ENCODE results near the gene BSN.

BSN gene

GRCh38 chr3:49656541-49657112 is 102.3 kb downstream of the BSN start:
- no peak overlapping the region for H2AFZ ChIP-seq (ENCODE audit: low read depth, low read length, severe bottlenecking)
- no peak overlapping the region for H3K4me3 ChIP-seq (ENCODE audit: insufficient read depth, low read length, poor library complexity, severe bottlenecking)
- H3K36me3 ChIP-seq (ENCODE audit: low read length), result no peaks in the 10 kb centered on the region
- H3K9me3 ChIP-seq (ENCODE audit: insufficient read depth, low read length), result no peaks in the 10 kb centered on the region
- H3F3A ChIP-seq (ENCODE audit: insufficient read depth), result no peaks in the 10 kb centered on the region
- no peaks in the 10 kb centered on the region for H4K20me1 ChIP-seq (ENCODE audit: low read depth, low read length)
- no peak overlapping the region for H3K4me2 ChIP-seq (ENCODE audit: low read depth, low read length, poor library complexity, severe bottlenecking)
- H3K27me3 ChIP-seq (ENCODE audit: low read length), result no peaks in the 10 kb centered on the region
- no peak overlapping the region for H3K9ac ChIP-seq (ENCODE audit: low read length)
- no peak overlapping the region for H3K27ac ChIP-seq (ENCODE audit: low read depth, low read length)
- H3K9me2 ChIP-seq (replicated peaks; ENCODE audit: insufficient read depth, low read length), result no peaks in the 10 kb centered on the region
- TF ChIP-seq EZH2phosphoT487 (conservative IDR thresholded peaks at IDR 0.05; ENCODE audit: low read length), result no peak
- TF ChIP-seq CTCF (IDR thresholded peaks at IDR 0.05; ENCODE audit: insufficient read depth, low read length, poor library complexity, severe bottlenecking), result no peak
- H3K79me2 ChIP-seq (ENCODE audit: insufficient read depth, low read length), result no peaks in the 10 kb centered on the region

DNA sequence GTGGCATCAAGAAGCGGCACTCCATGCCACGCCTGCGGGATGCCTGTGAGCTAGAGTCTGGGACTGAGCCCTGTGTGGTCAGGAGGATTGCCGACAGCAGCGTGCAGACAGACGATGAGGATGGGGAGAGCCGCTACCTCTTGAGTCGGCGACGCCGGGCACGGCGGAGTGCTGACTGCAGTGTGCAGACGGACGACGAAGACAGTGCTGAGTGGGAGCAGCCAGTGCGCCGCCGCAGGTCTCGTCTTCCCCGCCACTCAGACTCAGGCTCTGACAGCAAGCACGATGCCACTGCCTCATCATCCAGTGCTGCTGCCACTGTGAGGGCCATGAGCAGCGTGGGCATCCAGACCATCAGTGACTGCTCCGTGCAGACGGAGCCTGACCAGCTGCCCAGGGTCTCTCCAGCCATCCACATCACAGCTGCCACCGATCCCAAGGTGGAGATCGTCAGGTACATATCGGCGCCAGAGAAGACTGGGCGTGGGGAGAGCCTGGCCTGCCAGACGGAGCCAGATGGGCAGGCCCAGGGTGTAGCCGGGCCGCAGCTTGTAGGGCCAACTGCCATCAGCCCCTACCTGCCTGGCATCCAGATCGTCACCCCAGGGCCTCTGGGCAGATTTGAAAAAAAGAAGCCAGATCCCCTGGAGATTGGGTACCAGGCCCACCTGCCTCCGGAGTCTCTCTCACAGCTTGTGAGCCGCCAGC is 103.1 kb downstream of the BSN start:
- Histone ChIP-seq H4K20me1 (ENCODE audit: low read depth, low read length) (no peaks in the 10 kb centered on the region), H3K4me2 (ENCODE audit: low read depth, low read length, poor library complexity, severe bottlenecking) (no peak overlapping the region), H3K79me2 (ENCODE audit: insufficient read depth, low read length) (no peaks in the 10 kb centered on the region), H2AFZ (ENCODE audit: low read depth, low read length, severe bottlenecking) (no peak overlapping the region), H3K9me3 (ENCODE audit: insufficient read depth, low read length) (no peaks in the 10 kb centered on the region), H3K27ac (ENCODE audit: low read depth, low read length) (no peak overlapping the region), H3K4me3 (ENCODE audit: insufficient read depth, low read length, poor library complexity, severe bottlenecking) (no peak overlapping the region), H3F3A (ENCODE audit: insufficient read depth) (no peaks in the 10 kb centered on the region), H3K36me3 (ENCODE audit: low read length) (no peaks in the 10 kb centered on the region), H3K9ac (ENCODE audit: low read length) (no peak overlapping the region), H3K9me2 (replicated peaks; ENCODE audit: insufficient read depth, low read length) (no peaks in the 10 kb centered on the region), H3K27me3 (ENCODE audit: low read length) (no peaks in the 10 kb centered on the region)
- no peak for TF ChIP-seq EZH2phosphoT487 (conservative IDR thresholded peaks at IDR 0.05; ENCODE audit: low read length)
- no peak for TF ChIP-seq CTCF (IDR thresholded peaks at IDR 0.05; ENCODE audit: insufficient read depth, low read length, poor library complexity, severe bottlenecking)

- Histone ChIP-seq H3K4me3 (ENCODE audit: insufficient read depth, low read length, poor library complexity, severe bottlenecking) (no peak overlapping the region), H3K9me3 (ENCODE audit: insufficient read depth, low read length) (no peaks in the 10 kb centered on the region), H4K20me1 (ENCODE audit: low read depth, low read length) (no peaks in the 10 kb centered on the region), H3F3A (ENCODE audit: insufficient read depth) (no peaks in the 10 kb centered on the region), H3K4me2 (ENCODE audit: low read depth, low read length, poor library complexity, severe bottlenecking) (no peak overlapping the region), H3K9me2 (replicated peaks; ENCODE audit: insufficient read depth, low read length) (no peaks in the 10 kb centered on the region), H3K27me3 (ENCODE audit: low read length) (no peaks in the 10 kb centered on the region), H3K36me3 (ENCODE audit: low read length) (no peaks in the 10 kb centered on the region), H3K27ac (ENCODE audit: low read depth, low read length) (no peak overlapping the region), H2AFZ (ENCODE audit: low read depth, low read length, severe bottlenecking) (no peak overlapping the region), H3K79me2 (ENCODE audit: insufficient read depth, low read length) (no peaks in the 10 kb centered on the region), H3K9ac (ENCODE audit: low read length) (no peak overlapping the region)
- TF ChIP-seq CTCF (IDR thresholded peaks at IDR 0.05; ENCODE audit: insufficient read depth, low read length, poor library complexity, severe bottlenecking) (no peak), EZH2phosphoT487 (conservative IDR thresholded peaks at IDR 0.05; ENCODE audit: low read length) (no peak)
Measured at GRCh38 chr3:49658711-49659110, 104.4 kb downstream of the BSN start.

Measured in SU-DHL-6 (cell line).